SK-N-SH (cell line): ENCODE results near the gene ATP6V0E1. TPM values are rescaled to one million over a fixed set of nuclear protein-coding genes. Genes with fewer than 3 reads are reported as not detected.

ENCODE experiments used
- CTCF ChIA-PET: fragments of 300-600, 350-600 bp; formaldehyde crosslinking; extraction: SDS; loops from one replicate; lab custom pipeline; 2021; lab: Yijun Ruan, JAX
- POLR2A ChIA-PET: fragments of 350-600 bp; sonication (Branson Sonifier 250); formaldehyde crosslinking; extraction: SDS; loops from one replicate; lab custom pipeline; 2020; ENCODE audit warnings: antibody characterized with exemption, inconsistent platforms; lab: Yijun Ruan, JAX
- DNase-seq: peaks from one replicate; pipeline ENCODE4 v3.0.0; 2012
- H2AFZ ChIP-seq: fragments of 200-600 bp; sonication (generic); 2 replicates; pipeline ENCODE4 v1.8.1; 2016; ENCODE audit warnings: antibody characterized with exemption, mild to moderate bottlenecking, low read depth
- H3F3A ChIP-seq: fragments of 200-600 bp; sonication (generic); replicated peaks from 2 replicates; pipeline ENCODE3; 2016; ENCODE audit warnings: antibody characterized with exemption, mild to moderate bottlenecking; ENCODE audit not compliant: insufficient read depth
- H3K27ac ChIP-seq, 2 experiments: fragments of 200-500 bp in 1 of 2; fragments of 200-600 bp in 1 of 2; sonication (Bioruptor generic) in 1 of 2; sonication (generic), shearing (Covaris generic) in 1 of 2; 2 replicates each; pipeline versions ENCODE4 v1.5.1 to v1.6.1; 2014 to 2016; ENCODE audit warnings: low read depth in 2 of 2, inconsistent platforms in 1 of 2, low read length in 1 of 2, mild to moderate bottlenecking in 1 of 2, mixed read lengths in 1 of 2
- H3K27me3 ChIP-seq: fragments of 200-600 bp; sonication (generic), shearing (Covaris generic); 2 replicates; pipeline ENCODE4 v1.6.1; 2016; ENCODE audit warnings: mixed run types; ENCODE audit not compliant: insufficient read depth
- H3K36me3 ChIP-seq, 2 experiments: fragments of 200-500 bp in 1 of 2; fragments of 200-600 bp in 1 of 2; sonication (Bioruptor generic) in 1 of 2; sonication (generic) in 1 of 2; replicated peaks in 1 of 2; 2 replicates each; pipeline versions ENCODE3 to v1.5.1; 2014 to 2016; ENCODE audit warnings: low read length in 1 of 2, mild to moderate bottlenecking in 1 of 2; ENCODE audit not compliant: insufficient read depth in 2 of 2, control insufficient read depth in 1 of 2
- H3K4me1 ChIP-seq, 2 experiments: fragments of 200-500 bp in 1 of 2; fragments of 200-600 bp in 1 of 2; sonication (Bioruptor generic) in 1 of 2; sonication (generic), shearing (Covaris generic) in 1 of 2; 2 replicates each; pipeline versions ENCODE4 v1.5.1 to v1.6.1; 2014 to 2016; ENCODE audit warnings: low read depth in 1 of 2, low read length in 1 of 2, mixed run types in 1 of 2; ENCODE audit not compliant: insufficient read depth in 2 of 2, control insufficient read depth in 1 of 2
- H3K4me2 ChIP-seq: fragments of 200-600 bp; sonication (generic), shearing (Covaris generic); 2 replicates; pipeline ENCODE4 v1.6.1; 2017; ENCODE audit warnings: mixed run types
- H3K4me3 ChIP-seq, 2 experiments: fragments of 200-500 bp in 1 of 2; fragments of 200-600 bp in 1 of 2; sonication (Bioruptor generic) in 1 of 2; sonication (generic), shearing (Covaris generic) in 1 of 2; 2 replicates each; pipeline versions ENCODE4 v1.5.1 to v1.8.1; 2014 to 2016; ENCODE audit warnings: low read depth in 2 of 2, inconsistent platforms in 1 of 2, low read length in 1 of 2, mild to moderate bottlenecking in 1 of 2, mixed read lengths in 1 of 2, moderate library complexity in 1 of 2
- H3K79me2 ChIP-seq: fragments of 200-600 bp; sonication (generic); 2 replicates; pipeline ENCODE4 v1.8.1; 2017; ENCODE audit warnings: mild to moderate bottlenecking; ENCODE audit not compliant: insufficient read depth
- H3K9ac ChIP-seq: fragments of 200-600 bp; sonication (generic); 2 replicates; pipeline ENCODE4 v1.6.1; 2017; ENCODE audit warnings: mixed run types
- H3K9me2 ChIP-seq: fragments of 200-600 bp; sonication (generic); 2 replicates; pipeline ENCODE4 v1.6.1; 2017; ENCODE audit warnings: mixed run types
- H3K9me3 ChIP-seq: fragments of 200-600 bp; sonication (generic); 2 replicates; pipeline ENCODE4 v1.6.1; 2017; ENCODE audit warnings: mixed run types, mild to moderate bottlenecking, moderate library complexity
- H4K20me1 ChIP-seq: fragments of 200-600 bp; sonication (generic); 2 replicates; pipeline ENCODE4 v1.6.1; 2017; ENCODE audit warnings: mild to moderate bottlenecking, mixed run types; ENCODE audit not compliant: insufficient read depth
- CTCF ChIP-seq: fragments of 200-600 bp; sonication (generic); IDR thresholded peaks from 2 replicates; pipeline ENCODE4 v1.6.1; 2017; ENCODE audit warnings: antibody characterized with exemption, mild to moderate bottlenecking, moderate library complexity
- GATA2 ChIP-seq: sonication (generic); formaldehyde crosslinking; IDR thresholded peaks from 2 replicates; pipeline ENCODE4 v1.5.0; 2020; ENCODE audit warnings: mild to moderate bottlenecking, missing genetic modification reagents
- JUND ChIP-seq: IDR thresholded peaks from 2 replicates; pipeline ENCODE4 v1.4.0; 2012
- MAX ChIP-seq: IDR thresholded peaks from 2 replicates; pipeline ENCODE4 v1.4.0; 2012; ENCODE audit warnings: low read depth
- MEF2A ChIP-seq: IDR thresholded peaks from 2 replicates; pipeline ENCODE4 v1.4.0; 2012; ENCODE audit warnings: low read depth, borderline replicate concordance
- MXI1 ChIP-seq: IDR thresholded peaks from 2 replicates; pipeline ENCODE4 v1.6.1; 2012; ENCODE audit warnings: mild to moderate bottlenecking, low read depth, low read length, improper control_type of control experiment
- NFIC ChIP-seq: IDR thresholded peaks from 2 replicates; pipeline ENCODE4 v1.4.0; 2012; ENCODE audit warnings: borderline replicate concordance
- REST ChIP-seq: IDR thresholded peaks from 2 replicates; pipeline ENCODE4 v1.6.1; 2012; ENCODE audit warnings: mild to moderate bottlenecking, low read depth, low read length, moderate library complexity
- RFX5 ChIP-seq: IDR thresholded peaks from 2 replicates; pipeline ENCODE4 v1.6.1; 2012; ENCODE audit warnings: mild to moderate bottlenecking, improper control_type of control experiment, low read length
- RXRA ChIP-seq: IDR thresholded peaks from 2 replicates; pipeline ENCODE4 v1.4.0; 2012; ENCODE audit warnings: low read depth, mild to moderate bottlenecking, borderline replicate concordance
- TCF12 ChIP-seq: IDR thresholded peaks from 2 replicates; pipeline ENCODE4 v1.4.0; 2012
- USF1 ChIP-seq: IDR thresholded peaks from 2 replicates; pipeline ENCODE4 v1.4.0; 2012; ENCODE audit warnings: low read depth, borderline replicate concordance
- WGBS: methylation state at CpG from one replicate; pipeline ENCODE4 v1.1.6; 2017; ENCODE audit warnings: low lambda C conversion rate; 5-methylcytosine and 5-hydroxymethylcytosine counted together
- polyA plus RNA-seq, 3 experiments: library from polyadenylated mRNA; depleted of rRNA; stranded (reverse); fragments of >200 nt; gene quantifications; 2 replicates each; pipeline ENCODE4 v1.2.3, GENCODE V29; 2012

Gene ATP6V0E1
- polyA plus RNA-seq, 1 of the 3 experiments (the other 2 are of a cell fraction) = 243 TPM

GRCh38 chr5:172954751-172955159 lies 28.8 kb upstream of the ATP6V0E1 start:
- H3K4me3 ChIP-seq = no peak overlapping the region
- H3K4me2 ChIP-seq = peak overlapping the region; percentile 31; the same call in 1 of the 2 replicates
- H3K79me2 ChIP-seq = peaks cover 23% of the 10 kb centered on the region; the same call in 1 of the 2 replicates

More at GRCh38 chr5:172954751-172955159, 28.8 kb upstream of the ATP6V0E1 start:
- Histone ChIP-seq H3K9me3 (no peaks in the 10 kb centered on the region), H3K27ac (peak overlapping the region in 1 of 2 experiments; percentile 97; a peak in 2 of 4 replicates), H3K27me3 (no peaks in the 10 kb centered on the region), H3K9ac (peak overlapping the region; percentile 75), H3K9me2 (no peaks in the 10 kb centered on the region), H3K36me3 (peaks cover 0 to 13% of the 10 kb centered on the region in 2 experiments), H2AFZ (no peak overlapping the region), H4K20me1 (no peaks in the 10 kb centered on the region), H3K4me1 (peaks cover under 1 to 29% of the 10 kb centered on the region in 2 experiments; a peak in 3 of 4 replicates), H3F3A (peaks cover 49% of the 10 kb centered on the region)
- DNase-seq = no peak
- 93% methylated on average over 8 of the region's 8 CpGs for WGBS
- CTCF ChIA-PET = interaction anchor here (2.0 kb wide), 1 partner anchor 238 kb away, joined by 6 read pairs; no protein-coding TSS in a partner anchor
- TF ChIP-seq USF1 (no peak), RFX5 (no peak), MEF2A (no peak), NFIC (no peak), REST (no peak), CTCF (no peak), RXRA (no peak), MAX (no peak), JUND (no peak), TCF12 (no peak), MXI1 (no peak), GATA2 (CRISPR knock-in tag) (no peak)
- POLR2A ChIA-PET = no interaction called here
